HepG2 (cell line): ENCODE results near the gene TMEM151A. TPM values are rescaled to one million over a fixed set of nuclear protein-coding genes. Genes with fewer than 3 reads are reported as not detected.

Source experiments
- MZF1 ChIP-seq: sonication (generic); formaldehyde crosslinking; IDR thresholded peaks from 2 replicates; pipeline ENCODE4 v1.8.1; 2023; ENCODE audit warnings: mild to moderate bottlenecking, missing genetic modification reagents, borderline replicate concordance
- PAX8 ChIP-seq: sonication (generic); formaldehyde crosslinking; IDR thresholded peaks from 2 replicates; pipeline ENCODE4 v1.8.0; 2022; ENCODE audit warnings: mild to moderate bottlenecking, missing genetic modification reagents, borderline replicate concordance
- SMYD3 ChIP-seq: sonication (generic); formaldehyde crosslinking; IDR thresholded peaks from 2 replicates; pipeline ENCODE4 v1.8.1; 2023; ENCODE audit warnings: mild to moderate bottlenecking, missing genetic modification reagents
- ZNF136 ChIP-seq: sonication (generic); formaldehyde crosslinking; IDR thresholded peaks from 2 replicates; pipeline ENCODE4 v1.8.1; 2022; ENCODE audit warnings: low read depth, mild to moderate bottlenecking, moderate library complexity, missing genetic modification reagents
- ZNF460 ChIP-seq: sonication (generic); formaldehyde crosslinking; IDR thresholded peaks from 2 replicates; pipeline ENCODE4 v1.5.1; 2020; ENCODE audit warnings: missing genetic modification reagents, mild to moderate bottlenecking, borderline replicate concordance
- ZNF574 ChIP-seq: sonication (generic); formaldehyde crosslinking; IDR thresholded peaks from 2 replicates; pipeline ENCODE4 v1.4.0; 2020; ENCODE audit warnings: missing genetic modification reagents
- polyA plus RNA-seq, 8 experiments: library from polyadenylated mRNA; depleted of rRNA in 3 of 8; stranded (reverse) in 7 of 8; unstranded in 1 of 8; fragments of >200 nt; fragmentation: Illumina TruSeq in 4 of 8; extraction: Trizol in 4 of 8; gene quantifications; 2 replicates each; pipeline versions ENCODE4 v1.2.1 to v1.2.3, GENCODE V29; 2011 to 2016; ENCODE audit warnings: low read depth in 4 of 8, missing spikeins in 1 of 8, mixed read lengths in 1 of 8; ENCODE audit not compliant: insufficient read depth in 1 of 8
- total RNA-seq, 5 experiments: library from RNA; depleted of rRNA; stranded (reverse); fragments of >200 nt; fragmentation: Illumina TruSeq; extraction: Trizol; gene quantifications; 2 replicates each; pipeline ENCODE4 v1.2.3, GENCODE V29; 2016; ENCODE audit warnings: low read depth in 1 of 5
- TF ChIP-seq, protein P1 (sequence below): sonication (generic); formaldehyde crosslinking; IDR thresholded peaks from 2 replicates; pipeline ENCODE4 v1.4.0; 2020; ENCODE audit warnings: missing genetic modification reagents, borderline replicate concordance
- TF ChIP-seq, protein P2 (sequence below): IDR thresholded peaks from 2 replicates; pipeline ENCODE4 v1.6.1; 2012; ENCODE audit warnings: low read length, improper control_type of control experiment
- TF ChIP-seq, protein P3 (sequence below): sonication (generic); formaldehyde crosslinking; IDR thresholded peaks from 2 replicates; pipeline ENCODE4 v1.8.1; 2023; ENCODE audit warnings: mild to moderate bottlenecking, moderate library complexity, missing genetic modification reagents
- TF ChIP-seq, protein P4 (sequence below): IDR thresholded peaks from 2 replicates; pipeline ENCODE4 v1.6.1; 2016; ENCODE audit warnings: low read depth, borderline replicate concordance
- TF ChIP-seq, protein P5 (sequence below): sonication (generic); formaldehyde crosslinking; IDR thresholded peaks from 2 replicates; pipeline ENCODE4; 2020; ENCODE audit warnings: missing genetic modification reagents, mild to moderate bottlenecking, borderline replicate concordance

Gene TMEM151A
- total and polyA plus RNA-seq, 2 of the 13 experiments (the other 11 are each of a cell fraction or from before 2014, with no cell fraction given) = 0.18 to 0.33 TPM

GRCh38 chr11:66288671-66289547 lies 2.8 kb upstream of the TMEM151A start, which contains the start of gene YIF1A (continued):
- TF ChIP-seq, protein P1, sequence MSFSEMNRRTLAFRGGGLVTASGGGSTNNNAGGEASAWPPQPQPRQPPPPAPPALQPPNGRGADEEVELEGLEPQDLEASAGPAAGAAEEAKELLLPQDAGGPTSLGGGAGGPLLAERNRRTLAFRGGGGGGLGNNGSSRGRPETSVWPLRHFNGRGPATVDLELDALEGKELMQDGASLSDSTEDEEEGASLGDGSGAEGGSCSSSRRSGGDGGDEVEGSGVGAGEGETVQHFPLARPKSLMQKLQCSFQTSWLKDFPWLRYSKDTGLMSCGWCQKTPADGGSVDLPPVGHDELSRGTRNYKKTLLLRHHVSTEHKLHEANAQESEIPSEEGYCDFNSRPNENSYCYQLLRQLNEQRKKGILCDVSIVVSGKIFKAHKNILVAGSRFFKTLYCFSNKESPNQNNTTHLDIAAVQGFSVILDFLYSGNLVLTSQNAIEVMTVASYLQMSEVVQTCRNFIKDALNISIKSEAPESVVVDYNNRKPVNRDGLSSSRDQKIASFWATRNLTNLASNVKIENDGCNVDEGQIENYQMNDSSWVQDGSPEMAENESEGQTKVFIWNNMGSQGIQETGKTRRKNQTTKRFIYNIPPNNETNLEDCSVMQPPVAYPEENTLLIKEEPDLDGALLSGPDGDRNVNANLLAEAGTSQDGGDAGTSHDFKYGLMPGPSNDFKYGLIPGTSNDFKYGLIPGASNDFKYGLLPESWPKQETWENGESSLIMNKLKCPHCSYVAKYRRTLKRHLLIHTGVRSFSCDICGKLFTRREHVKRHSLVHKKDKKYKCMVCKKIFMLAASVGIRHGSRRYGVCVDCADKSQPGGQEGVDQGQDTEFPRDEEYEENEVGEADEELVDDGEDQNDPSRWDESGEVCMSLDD (CRISPR knock-in tag) = peak; percentile 34; the same call in 1 of the 2 replicates
- TF ChIP-seq, protein P2, sequence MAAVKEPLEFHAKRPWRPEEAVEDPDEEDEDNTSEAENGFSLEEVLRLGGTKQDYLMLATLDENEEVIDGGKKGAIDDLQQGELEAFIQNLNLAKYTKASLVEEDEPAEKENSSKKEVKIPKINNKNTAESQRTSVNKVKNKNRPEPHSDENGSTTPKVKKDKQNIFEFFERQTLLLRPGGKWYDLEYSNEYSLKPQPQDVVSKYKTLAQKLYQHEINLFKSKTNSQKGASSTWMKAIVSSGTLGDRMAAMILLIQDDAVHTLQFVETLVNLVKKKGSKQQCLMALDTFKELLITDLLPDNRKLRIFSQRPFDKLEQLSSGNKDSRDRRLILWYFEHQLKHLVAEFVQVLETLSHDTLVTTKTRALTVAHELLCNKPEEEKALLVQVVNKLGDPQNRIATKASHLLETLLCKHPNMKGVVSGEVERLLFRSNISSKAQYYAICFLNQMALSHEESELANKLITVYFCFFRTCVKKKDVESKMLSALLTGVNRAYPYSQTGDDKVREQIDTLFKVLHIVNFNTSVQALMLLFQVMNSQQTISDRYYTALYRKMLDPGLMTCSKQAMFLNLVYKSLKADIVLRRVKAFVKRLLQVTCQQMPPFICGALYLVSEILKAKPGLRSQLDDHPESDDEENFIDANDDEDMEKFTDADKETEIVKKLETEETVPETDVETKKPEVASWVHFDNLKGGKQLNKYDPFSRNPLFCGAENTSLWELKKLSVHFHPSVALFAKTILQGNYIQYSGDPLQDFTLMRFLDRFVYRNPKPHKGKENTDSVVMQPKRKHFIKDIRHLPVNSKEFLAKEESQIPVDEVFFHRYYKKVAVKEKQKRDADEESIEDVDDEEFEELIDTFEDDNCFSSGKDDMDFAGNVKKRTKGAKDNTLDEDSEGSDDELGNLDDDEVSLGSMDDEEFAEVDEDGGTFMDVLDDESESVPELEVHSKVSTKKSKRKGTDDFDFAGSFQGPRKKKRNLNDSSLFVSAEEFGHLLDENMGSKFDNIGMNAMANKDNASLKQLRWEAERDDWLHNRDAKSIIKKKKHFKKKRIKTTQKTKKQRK = peak; percentile 31; the same call in 1 of the 2 replicates
- TF ChIP-seq, protein P3, sequence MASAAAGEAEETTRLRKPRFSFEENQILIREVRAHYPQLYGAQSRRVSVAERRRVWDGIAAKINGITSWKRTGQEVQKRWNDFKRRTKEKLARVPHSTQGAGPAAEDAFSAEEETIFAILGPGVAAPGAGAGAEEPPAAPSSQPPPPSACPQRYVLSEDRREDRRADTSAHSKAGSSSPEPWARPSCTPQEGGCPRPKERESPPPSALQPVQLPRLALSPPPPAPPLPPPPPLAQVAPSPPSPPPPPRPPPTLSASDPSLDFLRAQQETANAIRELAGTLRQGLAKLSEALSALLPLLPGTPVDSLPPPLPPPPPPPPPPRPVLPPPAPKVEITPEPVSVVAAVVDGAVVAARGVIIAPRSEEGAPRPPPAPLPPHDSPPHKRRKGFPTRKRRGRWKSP (CRISPR knock-in tag) = peak; percentile 58; the same call in 1 of the 2 replicates
- TF ChIP-seq PAX8 (no peak), ZNF460 (CRISPR knock-in tag) (no peak), ZNF574 (CRISPR knock-in tag) (peak; percentile 56), ZNF136 (CRISPR knock-in tag) (no peak), MZF1 (CRISPR knock-in tag) (no peak), SMYD3 (peak; percentile 95; the same call in 1 of the 2 replicates)
- TF ChIP-seq, protein P4, sequence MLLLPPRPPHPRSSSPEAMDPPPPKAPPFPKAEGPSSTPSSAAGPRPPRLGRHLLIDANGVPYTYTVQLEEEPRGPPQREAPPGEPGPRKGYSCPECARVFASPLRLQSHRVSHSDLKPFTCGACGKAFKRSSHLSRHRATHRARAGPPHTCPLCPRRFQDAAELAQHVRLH (CRISPR knock-in tag) = no peak; the same call in 1 of the 2 replicates
- TF ChIP-seq, protein P5, sequence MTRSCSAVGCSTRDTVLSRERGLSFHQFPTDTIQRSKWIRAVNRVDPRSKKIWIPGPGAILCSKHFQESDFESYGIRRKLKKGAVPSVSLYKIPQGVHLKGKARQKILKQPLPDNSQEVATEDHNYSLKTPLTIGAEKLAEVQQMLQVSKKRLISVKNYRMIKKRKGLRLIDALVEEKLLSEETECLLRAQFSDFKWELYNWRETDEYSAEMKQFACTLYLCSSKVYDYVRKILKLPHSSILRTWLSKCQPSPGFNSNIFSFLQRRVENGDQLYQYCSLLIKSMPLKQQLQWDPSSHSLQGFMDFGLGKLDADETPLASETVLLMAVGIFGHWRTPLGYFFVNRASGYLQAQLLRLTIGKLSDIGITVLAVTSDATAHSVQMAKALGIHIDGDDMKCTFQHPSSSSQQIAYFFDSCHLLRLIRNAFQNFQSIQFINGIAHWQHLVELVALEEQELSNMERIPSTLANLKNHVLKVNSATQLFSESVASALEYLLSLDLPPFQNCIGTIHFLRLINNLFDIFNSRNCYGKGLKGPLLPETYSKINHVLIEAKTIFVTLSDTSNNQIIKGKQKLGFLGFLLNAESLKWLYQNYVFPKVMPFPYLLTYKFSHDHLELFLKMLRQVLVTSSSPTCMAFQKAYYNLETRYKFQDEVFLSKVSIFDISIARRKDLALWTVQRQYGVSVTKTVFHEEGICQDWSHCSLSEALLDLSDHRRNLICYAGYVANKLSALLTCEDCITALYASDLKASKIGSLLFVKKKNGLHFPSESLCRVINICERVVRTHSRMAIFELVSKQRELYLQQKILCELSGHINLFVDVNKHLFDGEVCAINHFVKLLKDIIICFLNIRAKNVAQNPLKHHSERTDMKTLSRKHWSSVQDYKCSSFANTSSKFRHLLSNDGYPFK = peak; percentile 86
